ENCODE results near the gene DDX5. TPM values are rescaled to one million over a fixed set of nuclear protein-coding genes. Genes with fewer than 3 reads are reported as not detected.

Gene DDX5
- total RNA-seq, 6 experiments from 2014 or later = 218 to 431 (median 344) TPM

- TF ChIP-seq, protein P1, sequence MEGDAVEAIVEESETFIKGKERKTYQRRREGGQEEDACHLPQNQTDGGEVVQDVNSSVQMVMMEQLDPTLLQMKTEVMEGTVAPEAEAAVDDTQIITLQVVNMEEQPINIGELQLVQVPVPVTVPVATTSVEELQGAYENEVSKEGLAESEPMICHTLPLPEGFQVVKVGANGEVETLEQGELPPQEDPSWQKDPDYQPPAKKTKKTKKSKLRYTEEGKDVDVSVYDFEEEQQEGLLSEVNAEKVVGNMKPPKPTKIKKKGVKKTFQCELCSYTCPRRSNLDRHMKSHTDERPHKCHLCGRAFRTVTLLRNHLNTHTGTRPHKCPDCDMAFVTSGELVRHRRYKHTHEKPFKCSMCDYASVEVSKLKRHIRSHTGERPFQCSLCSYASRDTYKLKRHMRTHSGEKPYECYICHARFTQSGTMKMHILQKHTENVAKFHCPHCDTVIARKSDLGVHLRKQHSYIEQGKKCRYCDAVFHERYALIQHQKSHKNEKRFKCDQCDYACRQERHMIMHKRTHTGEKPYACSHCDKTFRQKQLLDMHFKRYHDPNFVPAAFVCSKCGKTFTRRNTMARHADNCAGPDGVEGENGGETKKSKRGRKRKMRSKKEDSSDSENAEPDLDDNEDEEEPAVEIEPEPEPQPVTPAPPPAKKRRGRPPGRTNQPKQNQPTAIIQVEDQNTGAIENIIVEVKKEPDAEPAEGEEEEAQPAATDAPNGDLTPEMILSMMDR (IDR thresholded peaks at IDR 0.05) = no peak
- TF ChIP-seq POLR2A (IDR thresholded peaks at IDR 0.05) = no peak
- H3K27me3 ChIP-seq = no peaks in the 10 kb centered on the region
- ATAC-seq (no peak), DNase-seq (no peak)
- intact Hi-C loops (cut with DNase I) = no loop called here
- no peak overlapping the region for H3K4me3 ChIP-seq
- WGBS (ENCODE audit: insufficient coverage, low coverage, low lambda C conversion rate, missing lambda C conversion rate) = 96% methylated on average over 6 of the region's 6 CpGs
- H3K4me1 ChIP-seq = peaks cover 0 to 19% (median 4%) of the 10 kb centered on the region in 4 donors
- peaks cover 0 to 56% (median 21%) of the 10 kb centered on the region in 4 donors for H3K36me3 ChIP-seq
- H3K27ac ChIP-seq = no peak overlapping the region
- H3K9me3 ChIP-seq = no peaks in the 10 kb centered on the region
Observed at GRCh38 chr17:64509179-64509578, 3.1 kb upstream of the DDX5 start.

- Histone ChIP-seq H3K27me3 (no peaks in the 10 kb centered on the region), H3K4me3 (no peak overlapping the region), H3K27ac (no peak overlapping the region), H3K36me3 (peaks cover 3 to 57% (median 25%) of the 10 kb centered on the region in 4 donors), H3K4me1 (peaks cover 0 to 24% (median 7%) of the 10 kb centered on the region in 4 donors), H3K9me3 (no peaks in the 10 kb centered on the region)
- no peak for DNase-seq
- no peak for ATAC-seq
- intact Hi-C loops (cut with DNase I) = no loop called here
- 82% methylated on average over 2 of the region's 2 CpGs for WGBS (ENCODE audit: insufficient coverage, low coverage, low lambda C conversion rate, missing lambda C conversion rate)
- TF ChIP-seq, protein P1 (IDR thresholded peaks at IDR 0.05) = no peak
- no peak for TF ChIP-seq POLR2A (IDR thresholded peaks at IDR 0.05)
Observed at GRCh38 chr17:64508683-64509082, 2.6 kb upstream of the DDX5 start.

GRCh38 chr17:64507413-64507782 is 1.3 kb upstream of the DDX5 start:
- peak; percentile 12 to 29 (median 25) for ATAC-seq
- intact Hi-C loops (cut with DNase I) = no loop called here
- Histone ChIP-seq H3K4me3 (peak overlapping the region; percentile 87 to 96 (median 87)), H3K4me1 (peaks cover 0 to 32% (median 8%) of the 10 kb centered on the region in 4 donors), H3K27me3 (no peaks in the 10 kb centered on the region), H3K27ac (peak overlapping the region; percentile 97 to 99 (median 99)), H3K9me3 (no peaks in the 10 kb centered on the region), H3K36me3 (peaks cover 16 to 59% (median 36%) of the 10 kb centered on the region in 4 donors)
- no peak for DNase-seq
- TF ChIP-seq, protein P1 (IDR thresholded peaks at IDR 0.05) = peak in 3 of 4 donors; percentile 44 to 51 (median 47)
- no peak for TF ChIP-seq POLR2A (IDR thresholded peaks at IDR 0.05)
- 0% methylated on average over 13 of the region's 13 CpGs for WGBS (ENCODE audit: insufficient coverage, low coverage, low lambda C conversion rate, missing lambda C conversion rate)

GRCh38 chr17:64506576-64507412 is 705 bp upstream of the DDX5 start, which contains the start of gene CEP95:
Gene CEP95, plus strand, starts transcription at chr17:64506977. Its CDS starts 121 bp downstream, at chr17:64507098.
- Histone ChIP-seq H3K27me3 (no peaks in the 10 kb centered on the region), H3K36me3 (peaks cover 20 to 60% (median 38%) of the 10 kb centered on the region in 4 donors), H3K4me1 (peaks cover 0 to 37% (median 8%) of the 10 kb centered on the region in 4 donors), H3K27ac (peak within 1 kb of the TSS; percentile 97 to 99 (median 99)), H3K9me3 (no peaks in the 10 kb centered on the region), H3K4me3 (peak within 1 kb of the TSS; percentile 87 to 96 (median 87))
- DNase-seq (peak; percentile 93 to 95 (median 94)), ATAC-seq (peak; percentile 68 to 79 (median 75))
- WGBS (ENCODE audit: insufficient coverage, low coverage, low lambda C conversion rate, missing lambda C conversion rate) = 0% methylated on average over 19 of the region's 77 CpGs
- TF ChIP-seq POLR2A (IDR thresholded peaks at IDR 0.05) = peak; percentile 78
- TF ChIP-seq, protein P1 (IDR thresholded peaks at IDR 0.05) = no peak
- intact Hi-C loops (cut with DNase I) = no loop called here

Measured in right lobe of liver (tissue), 6 donors.